Measurements from ENCODE around the gene GID8. TPM values are rescaled to one million over a fixed set of nuclear protein-coding genes. Genes with fewer than 3 reads are reported as not detected.

GID8 gene
- total RNA-seq, 2 experiments from 2014 or later: 39.6 to 46.1 TPM

DNA sequence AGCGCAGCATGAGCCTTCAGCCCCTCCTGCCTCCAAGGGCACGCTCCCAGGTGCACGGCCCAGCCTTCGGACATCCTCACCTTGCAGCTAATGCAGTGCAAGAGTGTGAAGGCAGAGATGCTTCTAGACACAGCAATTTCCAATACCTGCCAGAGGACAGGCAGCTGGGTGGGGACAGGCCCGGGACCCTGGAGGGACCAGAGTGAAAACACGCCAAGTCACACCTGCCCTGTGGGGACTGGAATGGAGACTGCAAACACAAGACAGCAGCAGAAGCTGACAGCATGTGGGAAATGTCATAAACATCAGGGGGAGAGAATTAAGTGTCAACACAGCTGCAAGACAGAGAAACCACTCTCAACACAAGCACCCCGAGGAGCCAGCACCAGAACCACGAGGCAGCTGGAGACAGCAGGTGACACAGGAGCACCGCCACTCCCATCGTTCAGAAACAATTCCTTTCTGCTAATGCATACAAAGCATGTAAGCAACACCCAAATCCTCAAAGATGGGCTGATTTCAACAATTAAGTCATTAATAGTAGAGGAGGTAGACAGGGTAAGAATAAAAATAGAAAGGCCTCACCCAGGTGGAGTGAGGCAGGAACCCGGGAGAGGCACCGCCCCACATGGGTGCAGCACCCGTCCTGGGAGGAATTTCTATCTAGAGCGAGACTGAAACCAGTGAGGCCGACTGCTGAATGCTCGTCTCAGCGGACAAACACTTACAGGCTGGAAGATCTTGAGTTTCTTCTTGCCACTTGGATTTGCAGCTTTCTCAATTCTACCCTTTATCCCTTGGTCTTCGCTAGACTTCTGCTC, 28.8 kb upstream of the GID8 start:
- no peaks in the 10 kb centered on the region for H3K9me3 Mint-ChIP-seq
- peak overlapping the region; percentile 10 for H3K27ac Mint-ChIP-seq
- POLR2A ChIA-PET: interaction anchor here (1.2 to 1.5 kb wide), 2 partner anchors 10 to 27 kb away, joined by 4 to 5 read pairs; no protein-coding TSS in a partner anchor
- H3K27me3 ChIP-seq (ENCODE audit: control insufficient read depth in 1 of 2, insufficient read depth in 2 of 2, low read length in 2 of 2): no peaks in the 10 kb centered on the region
- H3K4me3 ChIP-seq (ENCODE audit: low read length): no peak overlapping the region
- H3K4me3 Mint-ChIP-seq: no peak overlapping the region
- TF ChIP-seq, protein P1, sequence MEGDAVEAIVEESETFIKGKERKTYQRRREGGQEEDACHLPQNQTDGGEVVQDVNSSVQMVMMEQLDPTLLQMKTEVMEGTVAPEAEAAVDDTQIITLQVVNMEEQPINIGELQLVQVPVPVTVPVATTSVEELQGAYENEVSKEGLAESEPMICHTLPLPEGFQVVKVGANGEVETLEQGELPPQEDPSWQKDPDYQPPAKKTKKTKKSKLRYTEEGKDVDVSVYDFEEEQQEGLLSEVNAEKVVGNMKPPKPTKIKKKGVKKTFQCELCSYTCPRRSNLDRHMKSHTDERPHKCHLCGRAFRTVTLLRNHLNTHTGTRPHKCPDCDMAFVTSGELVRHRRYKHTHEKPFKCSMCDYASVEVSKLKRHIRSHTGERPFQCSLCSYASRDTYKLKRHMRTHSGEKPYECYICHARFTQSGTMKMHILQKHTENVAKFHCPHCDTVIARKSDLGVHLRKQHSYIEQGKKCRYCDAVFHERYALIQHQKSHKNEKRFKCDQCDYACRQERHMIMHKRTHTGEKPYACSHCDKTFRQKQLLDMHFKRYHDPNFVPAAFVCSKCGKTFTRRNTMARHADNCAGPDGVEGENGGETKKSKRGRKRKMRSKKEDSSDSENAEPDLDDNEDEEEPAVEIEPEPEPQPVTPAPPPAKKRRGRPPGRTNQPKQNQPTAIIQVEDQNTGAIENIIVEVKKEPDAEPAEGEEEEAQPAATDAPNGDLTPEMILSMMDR (IDR thresholded peaks at IDR 0.05): no peak
- no peak overlapping the region for H3K27ac ChIP-seq (ENCODE audit: low read depth in 1 of 2, low read length in 2 of 2)
- H3K36me3 ChIP-seq (ENCODE audit: insufficient read depth, low read length): peaks cover 95% of the 10 kb centered on the region
- DNase-seq (no peak), ATAC-seq (ENCODE audit: poor library complexity) (no peak)
- H3K27me3 Mint-ChIP-seq: no peaks in the 10 kb centered on the region
- peaks cover 22% of the 10 kb centered on the region for H3K4me1 ChIP-seq (ENCODE audit: insufficient read depth, low read length)
- intact Hi-C loops (cut with DNase I, micrococcal nuclease): no loop called here
- peaks cover 47% of the 10 kb centered on the region for H3K4me1 Mint-ChIP-seq (ENCODE audit: low read depth)
- H3K9me3 ChIP-seq (ENCODE audit: control insufficient read depth in 1 of 2, insufficient read depth in 1 of 2, low read length in 2 of 2): no peaks in the 10 kb centered on the region
- CTCF ChIA-PET: interaction anchor here (2.0 to 2.3 kb wide), 4 partner anchors 7 to 12 kb away, joined by 10 to 21 read pairs (median 16); no protein-coding TSS in a partner anchor
- H3K36me3 Mint-ChIP-seq (ENCODE audit: low read depth): peaks cover 92% of the 10 kb centered on the region

DNA sequence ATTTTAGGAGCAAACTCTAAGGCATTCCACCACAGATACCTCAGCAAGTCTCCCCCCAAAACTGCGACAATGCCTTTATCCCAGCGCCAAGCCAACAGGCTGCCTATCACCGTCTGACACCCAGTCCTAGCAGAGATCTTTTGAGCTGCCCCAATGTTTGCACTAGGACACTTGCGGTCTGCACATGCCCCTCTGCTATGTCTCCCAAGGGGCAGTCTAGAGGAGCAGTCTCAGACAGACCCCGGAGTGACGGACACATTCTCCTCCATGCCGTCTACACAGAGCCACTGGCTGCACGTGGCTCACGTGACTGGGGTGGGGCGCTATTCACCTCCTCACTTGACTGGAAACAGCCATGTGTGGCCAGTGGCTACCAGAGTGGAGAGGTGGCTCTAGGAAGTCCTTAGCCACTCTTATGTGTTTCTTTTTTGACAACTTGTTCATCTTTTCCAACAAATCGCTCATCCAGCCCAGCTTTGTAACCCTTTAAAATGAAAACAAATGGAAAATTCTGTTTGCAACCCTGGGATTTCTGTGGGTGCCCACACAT, 27.7 kb upstream of the GID8 start:
- Mint-ChIP-seq H3K9me3 (no peaks in the 10 kb centered on the region), H3K36me3 (ENCODE audit: low read depth) (peaks cover 89% of the 10 kb centered on the region), H3K27ac (peak overlapping the region; percentile 10), H3K4me1 (ENCODE audit: low read depth) (peaks cover 58% of the 10 kb centered on the region), H3K4me3 (no peak overlapping the region), H3K27me3 (no peaks in the 10 kb centered on the region)
- Histone ChIP-seq H3K4me1 (ENCODE audit: insufficient read depth, low read length) (peaks cover 33% of the 10 kb centered on the region), H3K27ac (ENCODE audit: low read depth in 1 of 2, low read length in 2 of 2) (no peak overlapping the region), H3K36me3 (ENCODE audit: insufficient read depth, low read length) (peaks cover 86% of the 10 kb centered on the region), H3K27me3 (ENCODE audit: control insufficient read depth in 1 of 2, insufficient read depth in 2 of 2, low read length in 2 of 2) (no peaks in the 10 kb centered on the region), H3K9me3 (ENCODE audit: control insufficient read depth in 1 of 2, insufficient read depth in 1 of 2, low read length in 2 of 2) (no peaks in the 10 kb centered on the region), H3K4me3 (ENCODE audit: low read length) (no peak overlapping the region)
- intact Hi-C loops (cut with DNase I, micrococcal nuclease): no loop called here
- CTCF ChIA-PET: no interaction called here
- TF ChIP-seq, protein P1 (IDR thresholded peaks at IDR 0.05): no peak
- POLR2A ChIA-PET: interaction anchor here (1.5 kb wide), 1 partner anchor 9 kb away, joined by 5 read pairs; no protein-coding TSS in a partner anchor
- DNase-seq: no peak
- ATAC-seq (ENCODE audit: poor library complexity): no peak

DNA sequence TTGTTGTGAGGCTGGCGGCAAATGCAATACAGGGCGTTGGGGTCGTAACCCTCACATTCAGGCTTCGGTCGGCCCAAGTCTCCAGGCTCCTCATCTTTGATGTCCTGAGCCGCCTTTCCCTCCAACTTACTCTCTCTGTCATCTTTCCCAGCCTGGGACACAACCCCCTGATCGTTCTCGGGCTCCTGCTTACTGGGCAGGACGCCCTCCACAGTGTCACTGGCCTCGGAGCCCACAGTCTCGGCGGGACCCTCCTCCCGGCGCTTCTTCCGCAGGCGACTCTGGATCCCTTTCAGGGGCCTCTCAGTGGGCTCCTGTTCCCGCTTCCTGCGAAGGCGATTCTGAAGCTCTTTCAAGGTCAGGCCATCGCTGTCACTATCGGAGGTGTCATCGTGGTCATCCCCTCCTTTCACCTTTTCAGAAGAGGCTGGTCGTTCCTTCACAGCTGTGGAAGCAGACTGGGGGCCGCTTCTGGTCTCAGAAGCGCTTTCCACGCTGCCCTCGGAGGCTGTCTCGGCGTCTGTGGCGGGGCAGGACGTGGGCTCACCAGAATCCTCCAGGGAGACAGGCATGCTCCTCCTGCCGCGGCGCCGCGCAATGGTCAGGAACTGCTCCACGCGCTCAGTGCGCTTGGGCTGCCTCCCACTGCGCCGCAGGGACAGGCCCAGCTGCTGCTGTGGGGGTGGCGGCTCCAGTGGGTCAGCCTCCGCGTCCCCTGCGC, 27.0 kb upstream of the GID8 start:
- ChIA-PET CTCF (interaction anchor here (1.7 kb wide), 1 partner anchor 10 kb away, joined by 7 read pairs; no protein-coding TSS in a partner anchor), POLR2A (interaction anchor here (1.5 kb wide), 1 partner anchor 8 kb away, joined by 5 read pairs; no protein-coding TSS in a partner anchor)
- no peak for ATAC-seq (ENCODE audit: poor library complexity)
- no peak overlapping the region for H3K4me3 ChIP-seq (ENCODE audit: low read length)
- intact Hi-C loops (cut with DNase I, micrococcal nuclease): no loop called here
- no peaks in the 10 kb centered on the region for H3K27me3 ChIP-seq (ENCODE audit: control insufficient read depth in 1 of 2, insufficient read depth in 2 of 2, low read length in 2 of 2)
- no peaks in the 10 kb centered on the region for H3K9me3 ChIP-seq (ENCODE audit: control insufficient read depth in 1 of 2, insufficient read depth in 1 of 2, low read length in 2 of 2)
- peaks cover 83% of the 10 kb centered on the region for H3K36me3 Mint-ChIP-seq (ENCODE audit: low read depth)
- H3K4me1 ChIP-seq (ENCODE audit: insufficient read depth, low read length): peaks cover 36% of the 10 kb centered on the region
- no peak overlapping the region for H3K27ac ChIP-seq (ENCODE audit: low read depth in 1 of 2, low read length in 2 of 2)
- TF ChIP-seq, protein P1 (IDR thresholded peaks at IDR 0.05): no peak
- no peak for DNase-seq
- H3K9me3 Mint-ChIP-seq: no peaks in the 10 kb centered on the region
- H3K27me3 Mint-ChIP-seq: no peaks in the 10 kb centered on the region
- H3K27ac Mint-ChIP-seq: no peak overlapping the region
- peaks cover 64% of the 10 kb centered on the region for H3K4me1 Mint-ChIP-seq (ENCODE audit: low read depth)
- no peak overlapping the region for H3K4me3 Mint-ChIP-seq
- peaks cover 80% of the 10 kb centered on the region for H3K36me3 ChIP-seq (ENCODE audit: insufficient read depth, low read length)

Measured in CD4-positive, alpha-beta T cell (primary cell).